ENCODE results near the gene MIGA2.

MIGA2 gene

GRCh38 chr9:129072171-129072570 is 35.7 kb downstream of the MIGA2 start:
- no peak overlapping the region for H3K4me3 ChIP-seq (replicated peaks; ENCODE audit: low read depth, low read length)
- TF ChIP-seq CTCF (IDR thresholded peaks at IDR 0.05; ENCODE audit: low read depth, low read length, missing control alignments), result no peak
- DNase-seq (ENCODE audit: extremely low read depth, low read depth), result no peak

GRCh38 chr9:129073404-129073803 is 37.0 kb downstream of the MIGA2 start:
- no peak for TF ChIP-seq CTCF (IDR thresholded peaks at IDR 0.05; ENCODE audit: low read depth, low read length, missing control alignments)
- H3K4me3 ChIP-seq (replicated peaks; ENCODE audit: low read depth, low read length), result no peak overlapping the region
- no peak for DNase-seq (ENCODE audit: extremely low read depth, low read depth)

GRCh38 chr9:129074106-129074505 is 37.7 kb downstream of the MIGA2 start:
- TF ChIP-seq CTCF (IDR thresholded peaks at IDR 0.05; ENCODE audit: low read depth, low read length, missing control alignments), result no peak
- H3K4me3 ChIP-seq (replicated peaks; ENCODE audit: low read depth, low read length), result no peak overlapping the region
- DNase-seq (ENCODE audit: extremely low read depth, low read depth), result no peak

GRCh38 chr9:129075996-129076639 is 39.7 kb downstream of the MIGA2 start:
- no peak overlapping the region for H3K4me3 ChIP-seq (replicated peaks; ENCODE audit: low read depth, low read length)
- TF ChIP-seq CTCF (IDR thresholded peaks at IDR 0.05; ENCODE audit: low read depth, low read length, missing control alignments), result no peak
- no peak for DNase-seq (ENCODE audit: extremely low read depth, low read depth)

GRCh38 chr9:129076640-129077037 is 40.2 kb downstream of the MIGA2 start:
- no peak for DNase-seq (ENCODE audit: extremely low read depth, low read depth)
- no peak overlapping the region for H3K4me3 ChIP-seq (replicated peaks; ENCODE audit: low read depth, low read length)
- no peak for TF ChIP-seq CTCF (IDR thresholded peaks at IDR 0.05; ENCODE audit: low read depth, low read length, missing control alignments)

- DNase-seq (ENCODE audit: extremely low read depth, low read depth), result no peak
- TF ChIP-seq CTCF (IDR thresholded peaks at IDR 0.05; ENCODE audit: low read depth, low read length, missing control alignments), result no peak
- no peak overlapping the region for H3K4me3 ChIP-seq (replicated peaks; ENCODE audit: low read depth, low read length)
These were observed 40.8 kb downstream of the MIGA2 start for GRCh38 chr9:129077236-129077635.

All from HFF-Myc (cell line).